ENCODE results near the gene FLII.

DNA sequence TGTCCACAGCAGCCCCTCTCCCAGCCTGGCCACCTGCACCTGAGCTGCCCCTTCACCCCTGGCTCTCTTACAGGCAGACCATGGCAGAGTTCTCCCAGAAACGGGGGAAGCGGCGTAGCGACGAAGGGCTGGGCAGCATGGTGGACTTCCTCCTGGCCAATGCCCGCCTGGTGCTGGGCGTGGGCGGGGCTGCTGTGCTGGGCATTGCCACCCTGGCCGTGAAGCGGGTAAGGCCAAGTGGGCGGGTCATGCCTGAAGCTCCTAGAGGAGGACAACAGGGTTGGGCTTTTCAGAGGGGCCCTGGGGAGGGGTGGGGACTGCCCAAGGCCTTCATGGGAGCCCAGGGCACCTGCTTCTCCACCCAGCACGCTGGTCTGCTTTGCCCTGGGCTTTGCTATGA is 4.1 kb upstream of the FLII start:
- TF ChIP-seq, protein P1, sequence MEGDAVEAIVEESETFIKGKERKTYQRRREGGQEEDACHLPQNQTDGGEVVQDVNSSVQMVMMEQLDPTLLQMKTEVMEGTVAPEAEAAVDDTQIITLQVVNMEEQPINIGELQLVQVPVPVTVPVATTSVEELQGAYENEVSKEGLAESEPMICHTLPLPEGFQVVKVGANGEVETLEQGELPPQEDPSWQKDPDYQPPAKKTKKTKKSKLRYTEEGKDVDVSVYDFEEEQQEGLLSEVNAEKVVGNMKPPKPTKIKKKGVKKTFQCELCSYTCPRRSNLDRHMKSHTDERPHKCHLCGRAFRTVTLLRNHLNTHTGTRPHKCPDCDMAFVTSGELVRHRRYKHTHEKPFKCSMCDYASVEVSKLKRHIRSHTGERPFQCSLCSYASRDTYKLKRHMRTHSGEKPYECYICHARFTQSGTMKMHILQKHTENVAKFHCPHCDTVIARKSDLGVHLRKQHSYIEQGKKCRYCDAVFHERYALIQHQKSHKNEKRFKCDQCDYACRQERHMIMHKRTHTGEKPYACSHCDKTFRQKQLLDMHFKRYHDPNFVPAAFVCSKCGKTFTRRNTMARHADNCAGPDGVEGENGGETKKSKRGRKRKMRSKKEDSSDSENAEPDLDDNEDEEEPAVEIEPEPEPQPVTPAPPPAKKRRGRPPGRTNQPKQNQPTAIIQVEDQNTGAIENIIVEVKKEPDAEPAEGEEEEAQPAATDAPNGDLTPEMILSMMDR (conservative IDR thresholded peaks at IDR 0.05; ENCODE audit: low read depth in 2 of 2) = no peak
- no peak for TF ChIP-seq EZH2phosphoT487 (IDR thresholded peaks at IDR 0.05; ENCODE audit: unreplicated experiment)
- no peak for TF ChIP-seq POLR2AphosphoS5 (IDR thresholded peaks at IDR 0.05; ENCODE audit: low read depth)
- no peak for TF ChIP-seq EZH2 (IDR thresholded peaks at IDR 0.05; ENCODE audit: low read depth, unreplicated experiment)
- TF ChIP-seq, protein P2, sequence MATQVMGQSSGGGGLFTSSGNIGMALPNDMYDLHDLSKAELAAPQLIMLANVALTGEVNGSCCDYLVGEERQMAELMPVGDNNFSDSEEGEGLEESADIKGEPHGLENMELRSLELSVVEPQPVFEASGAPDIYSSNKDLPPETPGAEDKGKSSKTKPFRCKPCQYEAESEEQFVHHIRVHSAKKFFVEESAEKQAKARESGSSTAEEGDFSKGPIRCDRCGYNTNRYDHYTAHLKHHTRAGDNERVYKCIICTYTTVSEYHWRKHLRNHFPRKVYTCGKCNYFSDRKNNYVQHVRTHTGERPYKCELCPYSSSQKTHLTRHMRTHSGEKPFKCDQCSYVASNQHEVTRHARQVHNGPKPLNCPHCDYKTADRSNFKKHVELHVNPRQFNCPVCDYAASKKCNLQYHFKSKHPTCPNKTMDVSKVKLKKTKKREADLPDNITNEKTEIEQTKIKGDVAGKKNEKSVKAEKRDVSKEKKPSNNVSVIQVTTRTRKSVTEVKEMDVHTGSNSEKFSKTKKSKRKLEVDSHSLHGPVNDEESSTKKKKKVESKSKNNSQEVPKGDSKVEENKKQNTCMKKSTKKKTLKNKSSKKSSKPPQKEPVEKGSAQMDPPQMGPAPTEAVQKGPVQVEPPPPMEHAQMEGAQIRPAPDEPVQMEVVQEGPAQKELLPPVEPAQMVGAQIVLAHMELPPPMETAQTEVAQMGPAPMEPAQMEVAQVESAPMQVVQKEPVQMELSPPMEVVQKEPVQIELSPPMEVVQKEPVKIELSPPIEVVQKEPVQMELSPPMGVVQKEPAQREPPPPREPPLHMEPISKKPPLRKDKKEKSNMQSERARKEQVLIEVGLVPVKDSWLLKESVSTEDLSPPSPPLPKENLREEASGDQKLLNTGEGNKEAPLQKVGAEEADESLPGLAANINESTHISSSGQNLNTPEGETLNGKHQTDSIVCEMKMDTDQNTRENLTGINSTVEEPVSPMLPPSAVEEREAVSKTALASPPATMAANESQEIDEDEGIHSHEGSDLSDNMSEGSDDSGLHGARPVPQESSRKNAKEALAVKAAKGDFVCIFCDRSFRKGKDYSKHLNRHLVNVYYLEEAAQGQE (IDR thresholded peaks at IDR 0.05; ENCODE audit: unreplicated experiment) = no peak
- no peak for TF ChIP-seq ZNF331 (CRISPR knock-in tag; IDR thresholded peaks at IDR 0.05; ENCODE audit: low read depth)
